Heart left ventricle (tissue), 16 donors: Measurements from ENCODE around the gene LDAH. TPM values are rescaled to one million over a fixed set of nuclear protein-coding genes. Genes with fewer than 3 reads are reported as not detected.

Experiments
- ATAC-seq, 4 donors: fragments of 200-7000 bp; cut with Tn5 transposase; one replicate each; pipeline ENCODE4 v1.9.1; 2020 to 2022; ENCODE audit warnings: moderate library complexity in 4 of 4, mild to moderate bottlenecking in 3 of 4, moderate number of reproducible peaks in 1 of 4
- DNase-seq, 5 donors: peaks; one replicate each; pipeline ENCODE4 v3.0.0-alpha.2; 2020
- H3K27ac ChIP-seq, 12 donors: fragments of 200-600 bp; sonication (generic) in 4 of 12; one replicate each; pipeline versions ENCODE4 v1.5.0 to v1.8.0; 2016 to 2022; ENCODE audit warnings: mild to moderate bottlenecking in 2 of 12
- H3K27me3 ChIP-seq, 9 donors: fragments of 200-600 bp; sonication (generic) in 2 of 9; one replicate each; pipeline versions ENCODE4 v1.5.1 to v1.8.0; 2016 to 2022; ENCODE audit warnings: mild to moderate bottlenecking in 3 of 9
- H3K36me3 ChIP-seq, 9 donors: fragments of 200-600 bp; sonication (generic) in 2 of 9; one replicate each; pipeline versions ENCODE4 v1.5.0 to v1.8.0; 2018 to 2022; ENCODE audit warnings: mild to moderate bottlenecking in 2 of 9
- H3K4me1 ChIP-seq, 12 donors: fragments of 200-600 bp; sonication (generic) in 4 of 12; one replicate each; pipeline versions ENCODE4 v1.5.0 to v1.8.0; 2016 to 2022; ENCODE audit warnings: mild to moderate bottlenecking in 3 of 12
- H3K4me3 ChIP-seq, 12 donors: fragments of 200-600 bp; sonication (generic) in 4 of 12; one replicate each; pipeline versions ENCODE4 v1.5.0 to v1.8.0; 2017 to 2022; ENCODE audit warnings: mild to moderate bottlenecking in 9 of 12, moderate library complexity in 4 of 12
- H3K9me3 ChIP-seq, 12 donors: fragments of 200-600 bp; sonication (generic) in 4 of 12; one replicate each; pipeline versions ENCODE4 v1.5.0 to v1.8.0; 2016 to 2022; ENCODE audit warnings: mild to moderate bottlenecking in 1 of 12
- CTCF ChIP-seq, 12 donors: fragments of 200-600 bp; sonication (generic) in 4 of 12; IDR thresholded peaks; one replicate each; pipeline versions ENCODE4 v1.5.0 to v1.8.0; 2018 to 2022; ENCODE audit warnings: antibody characterized with exemption in 12 of 12, mild to moderate bottlenecking in 5 of 12
- POLR2A ChIP-seq, 2 donors: fragments of 450-650 bp; IDR thresholded peaks; one replicate each; pipeline ENCODE4 v1.6.1; 2017; ENCODE audit warnings: antibody characterized with exemption in 2 of 2, mild to moderate bottlenecking in 2 of 2, moderate library complexity in 2 of 2
- WGBS, 4 donors: extraction: QIAGEN DNeasy Blood & Tissue Kit in 2 of 4; methylation state at CpG; one replicate each; pipeline versions ENCODE4 v1.1.5 to v1.1.7; 2013 to 2018; 5-methylcytosine and 5-hydroxymethylcytosine counted together
- intact Hi-C, 10 donors: fragments of 100-400 bp; cut with DNase I; formaldehyde crosslinking; loops; one replicate each; pipeline versions ENCODE4 v1.11.1 to v1.14.2; 2022
- polyA plus RNA-seq, 2 donors: library from polyadenylated mRNA; stranded (reverse); fragments of 200-250 nt; gene quantifications; one replicate each; pipeline ENCODE4 v1.2.3, GENCODE V29; 2013
- total RNA-seq, 9 donors: library from RNA; depleted of rRNA in 2 of 9; stranded (reverse); fragments of >200 nt in 2 of 9; fragmentation: NEBNext Ultra II Directional in 3 of 9; extraction: Animal tissue kit (Norgen Biotek cat#: 25700) in 3 of 9; gene quantifications; one replicate each; pipeline versions ENCODE4 v1.1.0 to v1.2.4, GENCODE V29; 2016 to 2023
- donor health status: ischemic (EF 13 %, LVEDD 7.1; RV severe dilation, severe dysfunction).
- donor health status: healthy with polysubstance abuse.
- donor health status: DM: no; HTN: yes; CAD: no.
- donor health status: DM: no; HTN: no; CAD: no.
- donor health status: ischemic (EF 25% LVEDD 6.9; RV normal size, moderate dysfunction).
- donor health status: ischemic (EF 25% LVEDD 5.7; RV mildly dilated, moderate dysfunction).
- donor health status: healthy.
- donor health status: DM: yes; HTN: yes; CAD: no.
- donor health status: ischemic (EF 35%, LVEDD 5.7; RV mildly dilated, moderate dysfunction).
- donor health status: nonischemic (EF 11% LVEDD 7.7; RV severe dilation, severe dysfunction).
- donor health status: DM: yes; HTN: yes; CAD: no.
- donor health status: PGD.
- donor health status: ischemic (EF 29% LVEDD 5.4; RV normal size, mild dysfunction).
- donor health status: nonischemic (EF 23%, LVEDD 6.1; RV moderate dilation, normal function).

Gene LDAH
- total and polyA plus RNA-seq, 11 donors: 2.2 to 13.2 (median 6.7) TPM

- no peaks in the 10 kb centered on the region for H3K27me3 ChIP-seq
- no peaks in the 10 kb centered on the region for H3K9me3 ChIP-seq
- no peak overlapping the region for H3K4me3 ChIP-seq
- WGBS, 4 donors: 96 to 98% (median 97%) methylated on average over 9 of the region's 9 CpGs
- peak in 2 of 5 donors; percentile 16 to 19 for DNase-seq
- H3K4me1 ChIP-seq: peaks cover 4 to 40% (median 27%) of the 10 kb centered on the region in 12 donors
- peaks cover 0 to 29% (median 21%) of the 10 kb centered on the region in 9 donors for H3K36me3 ChIP-seq
- intact Hi-C loops: loop anchor here in 2 of 10 donors (10.0 kb wide), 2 partner anchors 514 to 544 kb away; no protein-coding TSS in a partner anchor
- no peak for ATAC-seq
- TF ChIP-seq CTCF (IDR thresholded peaks at IDR 0.05) (no peak), POLR2A (IDR thresholded peaks at IDR 0.05) (no peak)
- peak overlapping the region in 1 of 12 donors; percentile 94 for H3K27ac ChIP-seq
Measured at GRCh38 chr2:20648831-20649230, 174.1 kb downstream of the LDAH start.

GRCh38 chr2:20648206-20648605 lies 174.7 kb downstream of the LDAH start:
- Histone ChIP-seq H3K27me3 (no peaks in the 10 kb centered on the region), H3K4me1 (peaks cover 4 to 40% (median 27%) of the 10 kb centered on the region in 12 donors), H3K9me3 (no peaks in the 10 kb centered on the region), H3K36me3 (peaks cover 0 to 35% (median 27%) of the 10 kb centered on the region in 9 donors), H3K4me3 (no peak overlapping the region), H3K27ac (peak overlapping the region in 1 of 12 donors; percentile 94)
- DNase-seq: peak in 1 of 5 donors; percentile 17
- no peak for TF ChIP-seq CTCF (IDR thresholded peaks at IDR 0.05)
- no peak for ATAC-seq
- 87 to 94% (median 91%) methylated on average over 4 of the region's 4 CpGs for WGBS, 4 donors
- intact Hi-C loops: loop anchor here in 2 of 10 donors (10.0 kb wide), 2 partner anchors 513 to 543 kb away; no protein-coding TSS in a partner anchor

GRCh38 chr2:20647738-20648137 lies 175.2 kb downstream of the LDAH start:
- Histone ChIP-seq H3K27ac (no peak overlapping the region), H3K36me3 (peaks cover 0 to 39% (median 32%) of the 10 kb centered on the region in 9 donors), H3K27me3 (no peaks in the 10 kb centered on the region), H3K4me1 (peaks cover 4 to 41% (median 28%) of the 10 kb centered on the region in 12 donors), H3K4me3 (no peak overlapping the region), H3K9me3 (no peaks in the 10 kb centered on the region)
- DNase-seq (peak in 2 of 5 donors; percentile 10 to 19), ATAC-seq (no peak)
- intact Hi-C loops: loop anchor here in 2 of 10 donors (10.0 kb wide), 2 partner anchors 513 to 543 kb away; no protein-coding TSS in a partner anchor
- TF ChIP-seq CTCF (IDR thresholded peaks at IDR 0.05): no peak
- TF ChIP-seq POLR2A (IDR thresholded peaks at IDR 0.05): no peak
- WGBS, 4 donors: 76 to 84% (median 80%) methylated on average over 8 of the region's 8 CpGs

- Histone ChIP-seq H3K27ac (no peak overlapping the region), H3K9me3 (no peaks in the 10 kb centered on the region), H3K4me1 (peaks cover 4 to 46% (median 32%) of the 10 kb centered on the region in 12 donors), H3K36me3 (peaks cover 0 to 40% (median 34%) of the 10 kb centered on the region in 9 donors), H3K27me3 (no peaks in the 10 kb centered on the region), H3K4me3 (no peak overlapping the region)
- 89 to 94% (median 91%) methylated on average over 3 of the region's 3 CpGs for WGBS, 4 donors
- TF ChIP-seq POLR2A (IDR thresholded peaks at IDR 0.05) (no peak), CTCF (IDR thresholded peaks at IDR 0.05) (no peak)
- ATAC-seq (no peak), DNase-seq (peak in 2 of 5 donors; percentile 11 to 33)
- intact Hi-C loops: loop anchor here in 2 of 10 donors (10.0 kb wide), 2 partner anchors 512 to 542 kb away; no protein-coding TSS in a partner anchor
Measured at GRCh38 chr2:20647211-20647610, 175.7 kb downstream of the LDAH start.
